Keratinocyte (primary cell): ENCODE results near the gene KIFAP3. TPM values are rescaled to one million over a fixed set of nuclear protein-coding genes. Genes with fewer than 3 reads are reported as not detected.

Source experiments
- DNase-seq: peaks from one replicate; pipeline ENCODE4 v3.0.0-alpha.2; 2011; ENCODE audit warnings: low read depth, missing footprints, low spot score
- FAIRE-seq: peaks from 2 replicates; lab custom pipeline; 2011; peaks lifted over from hg19 to GRCh38; lab: Jason Lieb, UNC
- H2AFZ ChIP-seq: 2 replicates; pipeline ENCODE4 v1.6.0; 2012; ENCODE audit warnings: low read length, control low read depth, inconsistent platforms; ENCODE audit not compliant: control insufficient read depth
- H3K27ac ChIP-seq: 2 replicates; pipeline ENCODE4 v1.5.1; 2011; ENCODE audit warnings: low read length; ENCODE audit not compliant: control insufficient read depth, insufficient read depth
- H3K27me3 ChIP-seq: 3 replicates; pipeline ENCODE4 v1.6.0; 2011; ENCODE audit warnings: low read length; ENCODE audit not compliant: control insufficient read depth, insufficient read depth; ENCODE audit errors: extremely low read depth
- H3K36me3 ChIP-seq, 2 experiments: 2 replicates in 1 of 2; 3 replicates in 1 of 2; pipeline ENCODE4 v1.5.1; 2011; ENCODE audit warnings: low read length in 2 of 2, mild to moderate bottlenecking in 1 of 2; ENCODE audit not compliant: control insufficient read depth in 2 of 2, insufficient read depth in 2 of 2; ENCODE audit errors: extremely low read depth in 1 of 2
- H3K4me1 ChIP-seq: 3 replicates; pipeline ENCODE4 v1.5.1; 2011; ENCODE audit warnings: low read length; ENCODE audit not compliant: control insufficient read depth, insufficient read depth; ENCODE audit errors: extremely low read depth
- H3K4me2 ChIP-seq: 3 replicates; pipeline ENCODE4 v1.6.0; 2011; ENCODE audit warnings: low read depth, low read length; ENCODE audit not compliant: control insufficient read depth, insufficient read depth; ENCODE audit errors: extremely low read depth
- H3K4me3 ChIP-seq, 3 experiments: fragments of 200-600 bp in 1 of 3; sonication (generic) in 1 of 3; 2 replicates in 2 of 3; 3 replicates in 1 of 3; pipeline ENCODE4 v1.5.1; 2011 to 2016; ENCODE audit warnings: low read length in 3 of 3, mild to moderate bottlenecking in 3 of 3, control low read depth in 2 of 3, inconsistent platforms in 1 of 3, low read depth in 1 of 3, mixed read lengths in 1 of 3, mixed run types in 1 of 3, moderate library complexity in 1 of 3; ENCODE audit not compliant: control insufficient read depth in 2 of 3, insufficient read depth in 2 of 3; ENCODE audit errors: extremely low read depth in 1 of 3
- H3K79me2 ChIP-seq: 2 replicates; pipeline ENCODE4 v1.6.0; 2012; ENCODE audit warnings: low read length; ENCODE audit not compliant: control insufficient read depth, insufficient read depth
- H3K9ac ChIP-seq: 3 replicates; pipeline ENCODE4 v1.6.0; 2011; ENCODE audit warnings: low read length; ENCODE audit not compliant: control insufficient read depth, insufficient read depth; ENCODE audit errors: extremely low read depth
- H3K9me1 ChIP-seq: 3 replicates; pipeline ENCODE4 v1.6.0; 2011; ENCODE audit warnings: low read length; ENCODE audit not compliant: control insufficient read depth, insufficient read depth; ENCODE audit errors: extremely low read depth
- H3K9me3 ChIP-seq: 2 replicates; pipeline ENCODE4 v1.5.1; 2012; ENCODE audit warnings: low read depth, low read length; ENCODE audit not compliant: control insufficient read depth
- H4K20me1 ChIP-seq: 3 replicates; pipeline ENCODE4 v1.6.0; 2011; ENCODE audit warnings: low read length; ENCODE audit not compliant: control insufficient read depth, insufficient read depth; ENCODE audit errors: extremely low read depth
- CTCF ChIP-seq, 3 experiments: IDR thresholded peaks in 1 of 3; conservative IDR thresholded peaks in 1 of 3; optimal IDR thresholded peaks in 1 of 3; 2 replicates in 2 of 3; 3 replicates in 1 of 3; pipeline versions ENCODE3 to v1.5.1; 2011; ENCODE audit warnings: low read length in 3 of 3, mild to moderate bottlenecking in 3 of 3, moderate library complexity in 2 of 3, control low read depth in 1 of 3, inconsistent platforms in 1 of 3; ENCODE audit not compliant: insufficient read depth in 2 of 3; ENCODE audit errors: extremely low read depth in 1 of 3
- EZH2 ChIP-seq: IDR thresholded peaks from one replicate; pipeline ENCODE4 v1.6.1; 2012; ENCODE audit warnings: inconsistent platforms, mild to moderate bottlenecking, low read length, moderate library complexity
- dilution Hi-C: fragments of 300-500 bp; cut with MboI; formaldehyde crosslinking; loops from one replicate; pipeline ENCODE4 v1.7.0; 2020; ENCODE audit warnings: low sequenced_read_pairs; ENCODE audit not compliant: extremely low pct_ligation_motif_present
- polyA plus RNA-seq, 5 experiments: library from polyadenylated mRNA; depleted of rRNA in 3 of 5; stranded (reverse) in 3 of 5; stranded (forward) in 1 of 5; unstranded in 1 of 5; fragments of >200 nt; gene quantifications; 1 replicate in 1 of 5; 2 replicates in 3 of 5; 3 replicates in 1 of 5; pipeline versions ENCODE4 v1.2.1 to v1.2.3, GENCODE V29; 2011 to 2012; ENCODE audit warnings: missing spikeins in 2 of 5, low read depth in 1 of 5, low replicate concordance in 1 of 5

KIFAP3 gene
- polyA plus RNA-seq, 1 donor (not counting 4 experiments of a cell fraction or from before 2014, with no cell fraction given), result 25.2 TPM

GRCh38 chr1:169884634-169885033 is 189.9 kb downstream of the KIFAP3 start:
- H3K79me2 ChIP-seq, result peaks cover 9% of the 10 kb centered on the region
- H4K20me1 ChIP-seq, result no peaks in the 10 kb centered on the region
- DNase-seq, result no peak
- H3K9ac ChIP-seq, result no peak overlapping the region
- no peaks in the 10 kb centered on the region for H3K4me1 ChIP-seq
- H2AFZ ChIP-seq, result no peak overlapping the region
- H3K4me3 ChIP-seq, result no peak overlapping the region
- H3K4me2 ChIP-seq, result no peak overlapping the region
- no peak overlapping the region for H3K27ac ChIP-seq
- H3K27me3 ChIP-seq, result no peaks in the 10 kb centered on the region
- H3K9me1 ChIP-seq, result no peaks in the 10 kb centered on the region
- FAIRE-seq, result no peak
- dilution Hi-C loops, result no loop called here
- no peaks in the 10 kb centered on the region for H3K9me3 ChIP-seq
- TF ChIP-seq EZH2 (no peak), CTCF (optimal IDR thresholded peaks at IDR 0.05 in 1 of 3, IDR thresholded peaks at IDR 0.05 in 1 of 3, conservative IDR thresholded peaks at IDR 0.05 in 1 of 3; ENCODE audit: extremely low read depth in 1 of 3, insufficient read depth in 2 of 3, low read length in 3 of 3) (no peak)
- peaks cover 6 to 12% of the 10 kb centered on the region in 2 experiments for H3K36me3 ChIP-seq

- Histone ChIP-seq H3K27ac (no peak overlapping the region), H3K9me3 (no peaks in the 10 kb centered on the region), H3K9ac (no peak overlapping the region), H4K20me1 (no peaks in the 10 kb centered on the region), H3K9me1 (no peaks in the 10 kb centered on the region), H3K79me2 (no peaks in the 10 kb centered on the region), H3K27me3 (no peaks in the 10 kb centered on the region), H3K4me2 (no peak overlapping the region), H3K36me3 (peaks cover 6% of the 10 kb centered on the region in 2 experiments), H3K4me1 (no peaks in the 10 kb centered on the region), H3K4me3 (no peak overlapping the region), H2AFZ (no peak overlapping the region)
- DNase-seq, result no peak
- no peak for FAIRE-seq
- dilution Hi-C loops, result no loop called here
- TF ChIP-seq EZH2 (no peak), CTCF (optimal IDR thresholded peaks at IDR 0.05 in 1 of 3, IDR thresholded peaks at IDR 0.05 in 1 of 3, conservative IDR thresholded peaks at IDR 0.05 in 1 of 3; ENCODE audit: extremely low read depth in 1 of 3, insufficient read depth in 2 of 3, low read length in 3 of 3) (no peak)
Observed at GRCh38 chr1:169882039-169882511, 192.4 kb downstream of the KIFAP3 start.
